SK-N-SH treated with all-trans-retinoic acid at 6 μM for 48 hours (cell line): ENCODE measurements around the gene FBLL1.

ENCODE experiments used
- ARNTL ChIP-seq: fragments of 450-650 bp; formaldehyde crosslinking; IDR thresholded peaks from 2 replicates; pipeline ENCODE4 v1.5.0; 2020; ENCODE audit warnings: low read depth, mild to moderate bottlenecking, moderate library complexity, borderline replicate concordance
- BACH2 ChIP-seq: fragments of 250-450 bp; sonication (Bioruptor Pico); IDR thresholded peaks from 2 replicates; pipeline ENCODE4 v1.9.0; 2021; ENCODE audit warnings: mild to moderate bottlenecking, borderline replicate concordance
- OSR1 ChIP-seq: fragments of 250-450 bp; sonication (Bioruptor Pico); IDR thresholded peaks from 2 replicates; pipeline ENCODE4 v1.8.0; 2022; ENCODE audit warnings: moderate library complexity, mild to moderate bottlenecking, inconsistent platforms
- PPARA ChIP-seq: fragments of 250-450 bp; sonication (Bioruptor Pico); IDR thresholded peaks from 2 replicates; pipeline ENCODE4 v1.5.0; 2020; ENCODE audit warnings: mild to moderate bottlenecking, borderline replicate concordance
- SNAI2 ChIP-seq: fragments of 250-450 bp; sonication (Bioruptor Pico); IDR thresholded peaks from 2 replicates; pipeline ENCODE4 v1.5.0; 2020; ENCODE audit warnings: mild to moderate bottlenecking, moderate library complexity
- ZNF70 ChIP-seq: fragments of 450-650 bp; formaldehyde crosslinking; IDR thresholded peaks from 2 replicates; pipeline ENCODE4 v1.5.0; 2020; ENCODE audit warnings: mild to moderate bottlenecking, moderate library complexity
- ZNF8 ChIP-seq: fragments of 450-650 bp; formaldehyde crosslinking; IDR thresholded peaks from 2 replicates; pipeline ENCODE4 v1.5.0; 2020; ENCODE audit warnings: mild to moderate bottlenecking, moderate library complexity
- TF ChIP-seq, protein P1 (sequence below): fragments of 250-450 bp; sonication (Bioruptor Pico); IDR thresholded peaks from 2 replicates; pipeline ENCODE4 v1.8.0; 2020; ENCODE audit warnings: mild to moderate bottlenecking, moderate library complexity, borderline replicate concordance
- TF ChIP-seq, protein P2 (sequence below): fragments of 250-450 bp; sonication (Bioruptor Pico); IDR thresholded peaks from 2 replicates; pipeline ENCODE4 v1.5.1; 2020; ENCODE audit warnings: low read depth, mild to moderate bottlenecking, moderate library complexity

DNA sequence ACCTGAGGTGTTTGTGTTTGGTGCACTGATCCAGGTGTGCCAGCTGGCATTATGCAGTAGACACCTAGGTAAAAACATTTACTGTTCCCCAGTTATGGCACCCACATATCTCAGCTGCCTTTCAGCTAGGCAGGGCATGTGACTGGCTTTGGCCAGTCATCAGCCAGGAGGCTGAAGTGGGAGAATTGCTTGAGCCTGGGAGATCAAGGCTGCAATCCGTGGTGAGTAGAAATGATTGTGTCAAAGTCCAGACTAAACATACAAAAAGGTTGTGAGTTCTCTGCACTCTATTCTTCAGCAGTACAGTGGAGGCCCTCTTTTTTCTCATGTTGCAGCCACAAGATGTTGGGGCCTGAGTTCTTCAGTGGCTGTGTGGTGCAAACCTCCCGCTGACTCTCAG, 3.2 kb upstream of the FBLL1 start:
- TF ChIP-seq OSR1 (no peak), ARNTL (CRISPR knock-in tag) (no peak), PPARA (CRISPR knock-in tag) (no peak), BACH2 (no peak), ZNF8 (CRISPR knock-in tag) (no peak), SNAI2 (CRISPR knock-in tag) (no peak), ZNF70 (CRISPR knock-in tag) (no peak)
- TF ChIP-seq, protein P1, sequence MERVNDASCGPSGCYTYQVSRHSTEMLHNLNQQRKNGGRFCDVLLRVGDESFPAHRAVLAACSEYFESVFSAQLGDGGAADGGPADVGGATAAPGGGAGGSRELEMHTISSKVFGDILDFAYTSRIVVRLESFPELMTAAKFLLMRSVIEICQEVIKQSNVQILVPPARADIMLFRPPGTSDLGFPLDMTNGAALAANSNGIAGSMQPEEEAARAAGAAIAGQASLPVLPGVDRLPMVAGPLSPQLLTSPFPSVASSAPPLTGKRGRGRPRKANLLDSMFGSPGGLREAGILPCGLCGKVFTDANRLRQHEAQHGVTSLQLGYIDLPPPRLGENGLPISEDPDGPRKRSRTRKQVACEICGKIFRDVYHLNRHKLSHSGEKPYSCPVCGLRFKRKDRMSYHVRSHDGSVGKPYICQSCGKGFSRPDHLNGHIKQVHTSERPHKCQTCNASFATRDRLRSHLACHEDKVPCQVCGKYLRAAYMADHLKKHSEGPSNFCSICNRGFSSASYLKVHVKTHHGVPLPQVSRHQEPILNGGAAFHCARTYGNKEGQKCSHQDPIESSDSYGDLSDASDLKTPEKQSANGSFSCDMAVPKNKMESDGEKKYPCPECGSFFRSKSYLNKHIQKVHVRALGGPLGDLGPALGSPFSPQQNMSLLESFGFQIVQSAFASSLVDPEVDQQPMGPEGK (CRISPR knock-in tag), result no peak
- TF ChIP-seq, protein P2, sequence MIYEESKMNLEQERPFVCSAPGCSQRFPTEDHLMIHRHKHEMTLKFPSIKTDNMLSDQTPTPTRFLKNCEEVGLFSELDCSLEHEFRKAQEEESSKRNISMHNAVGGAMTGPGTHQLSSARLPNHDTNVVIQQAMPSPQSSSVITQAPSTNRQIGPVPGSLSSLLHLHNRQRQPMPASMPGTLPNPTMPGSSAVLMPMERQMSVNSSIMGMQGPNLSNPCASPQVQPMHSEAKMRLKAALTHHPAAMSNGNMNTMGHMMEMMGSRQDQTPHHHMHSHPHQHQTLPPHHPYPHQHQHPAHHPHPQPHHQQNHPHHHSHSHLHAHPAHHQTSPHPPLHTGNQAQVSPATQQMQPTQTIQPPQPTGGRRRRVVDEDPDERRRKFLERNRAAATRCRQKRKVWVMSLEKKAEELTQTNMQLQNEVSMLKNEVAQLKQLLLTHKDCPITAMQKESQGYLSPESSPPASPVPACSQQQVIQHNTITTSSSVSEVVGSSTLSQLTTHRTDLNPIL (CRISPR knock-in tag), result no peak
